HL-60/S4 treated with retinoic acid at 250 ng/mL for 4 days and 3 days (cell line): Measurements from ENCODE around the gene NBPF6.
"Not testable (repeated sequence)": the region's sequence is repeated elsewhere in the genome, so short reads cannot be mapped to it uniquely, and the experiment has no call there.

ENCODE experiments used
- in situ Hi-C: fragments of 300-500 bp; cut with MboI; formaldehyde crosslinking; loops from 2 replicates; pipeline ENCODE4 v1.7.0; 2022; ENCODE audit warnings: low sequenced_read_pairs

Gene NBPF6, protein sequence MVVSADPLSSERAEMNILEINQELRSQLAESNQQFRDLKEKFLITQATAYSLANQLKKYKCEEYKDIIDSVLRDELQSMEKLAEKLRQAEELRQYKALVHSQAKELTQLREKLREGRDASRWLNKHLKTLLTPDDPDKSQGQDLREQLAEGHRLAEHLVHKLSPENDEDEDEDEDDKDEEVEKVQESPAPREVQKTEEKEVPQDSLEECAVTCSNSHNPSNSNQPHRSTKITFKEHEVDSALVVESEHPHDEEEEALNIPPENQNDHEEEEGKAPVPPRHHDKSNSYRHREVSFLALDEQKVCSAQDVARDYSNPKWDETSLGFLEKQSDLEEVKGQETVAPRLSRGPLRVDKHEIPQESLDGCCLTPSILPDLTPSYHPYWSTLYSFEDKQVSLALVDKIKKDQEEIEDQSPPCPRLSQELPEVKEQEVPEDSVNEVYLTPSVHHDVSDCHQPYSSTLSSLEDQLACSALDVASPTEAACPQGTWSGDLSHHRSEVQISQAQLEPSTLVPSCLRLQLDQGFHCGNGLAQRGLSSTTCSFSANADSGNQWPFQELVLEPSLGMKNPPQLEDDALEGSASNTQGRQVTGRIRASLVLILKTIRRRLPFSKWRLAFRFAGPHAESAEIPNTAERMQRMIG

DNA sequence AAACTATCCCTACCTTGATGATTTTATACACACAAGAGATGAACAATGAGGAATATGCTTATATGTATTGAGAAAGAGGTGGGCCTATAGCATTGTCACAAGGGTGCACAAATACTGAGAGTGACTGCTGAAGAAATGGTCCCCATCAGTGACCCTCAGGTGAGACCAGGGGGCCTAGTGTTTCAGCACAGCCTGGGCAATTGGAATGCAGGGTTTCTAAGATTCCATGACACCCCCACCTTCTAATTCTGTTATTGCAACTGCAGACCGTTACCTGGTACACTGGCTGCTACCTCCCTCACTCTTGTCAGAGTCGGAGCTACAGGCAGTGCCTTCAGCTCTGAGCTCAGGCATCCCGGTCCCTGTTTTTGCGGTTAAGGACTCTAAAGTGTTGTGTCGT, at the start of gene NBPF6:
NBPF6 (plus strand) TSS at position 301 of the 400 bp plus-strand sequence. CDS start 259 bp downstream, outside the sequence.
- in situ Hi-C loops, result not testable (repeated sequence)

- in situ Hi-C loops, result not testable (repeated sequence)
Measured at GRCh38 chr1:108411098-108411833, 38.9 kb upstream of the NBPF6 start.

DNA sequence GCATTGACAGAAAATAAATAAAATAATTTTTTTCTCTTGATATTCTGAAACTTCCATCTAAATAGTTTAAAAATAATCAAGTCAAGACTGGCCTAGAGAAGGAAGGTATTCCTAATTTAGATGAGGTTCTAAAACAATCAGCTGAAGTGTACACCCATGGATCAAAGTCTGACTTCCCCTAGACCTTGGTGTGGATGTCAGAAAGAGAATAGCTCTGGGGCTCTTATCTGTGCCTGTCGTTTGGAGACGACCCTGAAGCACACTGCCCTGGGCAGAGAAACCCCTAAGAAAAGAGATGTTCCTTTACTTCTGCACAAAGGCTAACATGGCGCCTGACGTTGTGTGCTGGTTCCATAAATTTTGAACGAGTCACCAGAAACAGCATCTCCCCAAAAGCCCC, 30.0 kb upstream of the NBPF6 start:
- in situ Hi-C loops, result not testable (repeated sequence)

DNA sequence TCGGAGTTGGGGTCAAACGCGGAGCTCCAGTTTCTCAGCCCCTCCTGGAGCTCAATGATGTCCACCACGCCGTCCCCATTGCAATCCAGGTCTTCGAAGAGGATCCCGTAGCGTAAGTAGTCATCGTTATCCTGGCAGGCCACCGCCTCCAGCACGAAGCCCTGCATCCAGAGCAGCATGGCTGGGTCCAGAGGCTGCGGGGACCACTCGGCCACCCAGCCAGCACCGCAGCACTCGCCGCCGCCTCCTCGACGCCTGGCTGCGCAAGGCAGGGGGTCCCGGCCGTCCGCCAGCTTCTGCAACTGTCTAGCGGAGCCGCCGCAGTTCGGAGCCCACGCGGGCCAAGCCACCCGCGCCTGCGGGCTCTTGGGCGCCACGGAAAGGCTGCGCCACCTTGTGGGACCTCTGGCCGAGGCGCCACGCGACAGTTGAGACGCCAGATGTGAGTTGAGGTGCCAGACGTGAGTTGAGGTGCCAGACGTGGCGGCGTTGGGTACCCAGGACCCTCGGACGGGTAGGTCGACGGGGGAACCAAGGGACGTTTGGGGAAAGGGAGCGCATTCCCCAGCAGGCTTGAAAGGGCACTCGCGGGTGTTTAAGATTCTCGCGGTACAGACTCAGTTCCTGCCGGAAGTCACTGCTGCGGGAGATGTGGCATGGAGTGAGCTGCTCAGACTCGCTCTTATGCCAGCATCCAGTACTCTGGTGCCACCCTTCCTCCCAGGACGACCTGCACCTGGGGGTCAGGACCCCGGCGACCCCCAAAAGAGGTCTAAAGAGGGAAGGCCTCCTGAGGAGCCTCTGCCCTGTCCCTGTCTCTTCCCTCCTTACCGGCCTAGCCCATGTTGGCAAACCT, 28.9 kb upstream of the NBPF6 start:
- in situ Hi-C loops, result not testable (repeated sequence)

DNA sequence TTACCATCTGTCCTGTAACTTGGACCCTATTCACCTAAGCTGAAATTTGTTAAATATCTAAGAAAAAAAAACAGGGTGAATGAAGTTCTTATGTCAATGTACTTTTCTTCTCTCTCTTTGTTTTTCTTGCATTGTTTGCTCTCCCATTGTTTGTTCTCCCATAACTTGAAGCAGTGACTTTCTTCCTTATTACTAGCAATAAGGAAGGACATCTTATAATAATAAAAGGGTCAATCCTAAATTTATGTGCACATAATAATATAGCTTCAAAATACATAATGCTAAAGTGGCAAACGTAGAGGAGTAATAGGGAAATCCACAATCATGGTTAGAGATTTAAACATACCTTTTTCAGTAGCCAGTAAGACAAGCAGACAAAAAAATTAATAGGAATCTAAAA, 23.3 kb upstream of the NBPF6 start:
- in situ Hi-C loops, result not testable (repeated sequence)

GRCh38 chr1:108432002-108432401, 18.1 kb upstream of the NBPF6 start:
- in situ Hi-C loops, result not testable (repeated sequence)

- in situ Hi-C loops, result not testable (repeated sequence)
Measured at GRCh38 chr1:108433404-108433803, 16.7 kb upstream of the NBPF6 start.

- in situ Hi-C loops, result not testable (repeated sequence)
Measured at GRCh38 chr1:108438536-108438935, 11.6 kb upstream of the NBPF6 start.

DNA sequence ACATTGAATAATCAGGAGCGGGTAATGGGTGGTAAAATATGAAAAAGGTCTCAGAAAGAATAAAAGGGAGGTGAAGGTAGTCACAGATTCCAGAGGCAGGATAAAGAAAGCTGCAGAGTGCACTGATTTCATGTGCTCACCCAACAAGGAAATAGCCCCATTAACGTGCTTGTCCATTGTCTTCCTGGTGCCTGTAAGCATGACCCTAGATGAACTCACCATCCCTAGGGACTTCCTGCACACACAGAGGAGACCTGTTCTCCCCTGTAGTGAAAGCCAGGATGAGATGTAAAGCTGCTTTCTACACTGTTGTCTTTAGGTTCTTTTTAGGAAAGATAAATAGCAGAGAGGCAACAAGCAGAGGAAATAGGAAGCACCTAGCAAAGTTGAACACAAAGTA, 4.4 kb downstream of the NBPF6 start:
- in situ Hi-C loops, result not testable (repeated sequence)

GRCh38 chr1:108458661-108459060, 8.5 kb downstream of the NBPF6 start:
- in situ Hi-C loops, result not testable (repeated sequence)

DNA sequence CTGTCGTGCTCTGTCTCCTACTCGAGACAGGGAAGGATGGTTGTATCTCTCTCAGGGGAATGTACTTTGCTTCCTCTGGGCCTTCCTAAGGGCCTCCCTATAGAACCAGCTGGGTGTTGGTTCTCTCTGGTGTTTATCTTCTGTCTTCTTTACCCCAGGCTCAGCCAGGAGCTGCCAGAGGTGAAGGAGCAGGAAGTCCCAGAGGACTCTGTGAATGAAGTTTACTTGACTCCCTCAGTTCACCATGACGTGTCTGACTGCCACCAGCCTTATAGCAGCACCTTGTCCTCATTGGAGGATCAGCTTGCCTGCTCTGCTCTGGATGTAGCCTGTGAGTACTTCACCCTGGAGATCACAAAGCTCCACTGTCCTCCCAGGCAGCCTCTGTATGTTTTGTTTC, 11.6 kb downstream of the NBPF6 start:
- in situ Hi-C loops, result not testable (repeated sequence)

DNA sequence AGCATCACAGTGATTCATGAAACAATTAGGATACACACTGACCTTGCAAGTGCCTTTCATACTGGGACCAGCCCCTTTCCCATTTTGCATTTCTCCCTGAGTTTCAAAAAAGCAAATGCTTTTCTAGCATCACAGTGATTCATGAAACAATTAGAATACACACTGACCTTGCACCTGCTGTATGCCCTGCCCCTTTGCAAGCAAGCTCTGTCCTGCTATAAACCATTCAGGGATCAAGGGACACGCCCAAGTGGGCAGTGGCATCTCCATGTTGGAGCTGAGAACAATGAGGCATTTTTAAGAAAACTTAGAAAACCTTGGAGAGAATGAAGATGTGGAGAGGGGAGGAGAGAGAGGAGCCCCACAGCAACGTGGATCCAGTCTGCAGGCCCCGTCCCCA, 13.8 kb downstream of the NBPF6 start:
- in situ Hi-C loops, result not testable (repeated sequence)

- in situ Hi-C loops, result not testable (repeated sequence)
Measured at GRCh38 chr1:108466166-108466565, 16.0 kb downstream of the NBPF6 start.

DNA sequence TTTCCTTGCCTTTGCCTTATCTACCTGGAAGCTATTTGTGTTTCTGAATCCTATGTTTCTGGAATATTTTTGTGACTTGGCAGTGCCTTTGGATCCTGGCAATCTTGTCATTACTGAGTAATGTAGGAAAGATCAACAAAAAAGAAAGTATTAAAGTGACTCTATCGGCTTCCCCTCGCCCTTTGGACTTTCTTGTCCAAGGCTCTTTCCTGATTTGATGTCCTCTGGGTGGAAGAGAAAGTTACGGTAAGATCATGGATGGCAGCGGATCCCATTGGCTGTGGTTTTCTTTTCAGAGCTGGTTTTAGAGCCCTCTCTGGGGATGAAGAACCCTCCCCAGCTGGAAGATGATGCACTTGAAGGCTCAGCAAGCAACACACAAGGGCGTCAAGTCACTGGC, 17.0 kb downstream of the NBPF6 start:
- in situ Hi-C loops, result not testable (repeated sequence)

DNA sequence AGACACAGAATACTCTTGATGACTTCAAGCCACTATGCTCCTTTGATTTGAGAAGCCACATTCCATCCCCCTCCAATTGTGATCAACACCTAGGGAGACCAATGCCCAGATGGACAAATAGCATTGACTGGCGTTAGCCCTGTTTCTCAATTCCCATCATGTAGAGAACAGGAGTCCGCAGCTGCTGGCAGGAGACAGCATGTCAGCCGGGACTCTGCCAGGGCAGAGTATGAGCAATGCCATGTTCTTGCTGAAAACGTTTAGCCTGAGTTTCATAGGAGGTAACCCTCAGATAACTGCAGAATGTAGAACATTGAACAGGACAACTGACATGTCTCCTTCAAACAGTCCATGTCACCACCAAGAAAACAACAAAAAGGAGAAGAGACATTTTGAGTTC, 20.6 kb downstream of the NBPF6 start:
- in situ Hi-C loops, result not testable (repeated sequence)

DNA sequence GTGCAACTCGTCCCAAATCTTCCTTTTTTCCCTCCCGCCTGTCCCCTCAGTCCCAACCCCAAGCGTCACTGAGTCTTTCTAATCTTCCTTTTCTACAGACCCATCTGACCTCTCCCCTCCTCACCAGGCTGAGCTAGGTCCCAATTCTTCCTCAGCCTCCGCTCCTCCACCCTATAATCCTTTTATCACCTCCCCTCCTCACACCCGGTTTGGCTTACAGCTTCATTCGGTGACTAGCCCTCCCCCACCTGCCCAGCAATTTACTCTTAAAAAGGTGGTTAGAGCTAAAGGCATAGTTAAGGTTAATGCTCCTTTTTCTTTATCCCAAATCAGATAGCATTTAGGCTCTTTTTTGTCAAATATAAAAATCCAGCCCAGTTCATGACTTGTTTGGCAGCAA, 24.4 kb downstream of the NBPF6 start:
- in situ Hi-C loops, result not testable (repeated sequence)

DNA sequence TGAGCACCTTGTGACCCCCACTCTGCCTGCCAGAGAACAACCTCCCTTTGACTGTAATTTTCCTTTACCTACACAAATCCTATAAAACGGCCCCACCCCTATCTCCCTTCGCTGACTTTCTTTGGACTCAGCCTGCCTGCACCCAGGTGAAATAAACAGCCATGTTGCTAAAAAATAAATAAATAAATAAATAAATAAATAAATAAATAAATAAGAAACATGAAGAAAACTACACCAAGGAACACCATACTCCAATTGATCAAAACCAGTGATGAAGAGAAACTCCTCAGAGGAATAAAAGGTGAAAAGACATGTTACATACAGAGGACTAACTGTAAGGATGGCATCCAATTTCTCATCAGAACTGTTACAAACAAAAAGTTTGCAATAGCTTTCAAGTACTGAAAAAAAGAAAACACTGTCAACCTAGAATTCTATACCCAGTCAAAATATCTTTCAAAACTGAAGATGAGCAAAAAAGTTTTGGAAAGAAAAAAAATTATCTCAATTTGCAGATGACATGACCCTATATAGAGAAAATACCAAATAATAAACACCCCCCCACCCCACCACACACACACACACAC, 28.4 kb downstream of the NBPF6 start:
- in situ Hi-C loops, result no loop called here

GRCh38 chr1:108482708-108483107, 32.6 kb downstream of the NBPF6 start:
- in situ Hi-C loops, result no loop called here

GRCh38 chr1:108485990-108486389, 35.8 kb downstream of the NBPF6 start:
- in situ Hi-C loops, result not testable (repeated sequence)

- in situ Hi-C loops, result not testable (repeated sequence)
Measured at GRCh38 chr1:108486707-108487106, 36.6 kb downstream of the NBPF6 start.
